Smooth muscle cell (in vitro differentiated cells): Measurements from ENCODE around the gene FHOD1. TPM values are rescaled to one million over a fixed set of nuclear protein-coding genes. Genes with fewer than 3 reads are reported as not detected.

Experiments
- DNase-seq: peaks from one replicate; lab custom pipeline; 2025; ENCODE audit not compliant: unreplicated experiment; lab: John Stamatoyannopoulos, UW
- H2AFZ ChIP-seq: fragments of 200-600 bp; sonication (generic); 2 replicates; pipeline ENCODE4 v1.6.0; 2016; ENCODE audit warnings: antibody characterized with exemption, low read depth, mild to moderate bottlenecking
- H3F3A ChIP-seq: fragments of 200-600 bp; sonication (generic); 2 replicates; pipeline ENCODE4 v1.6.0; 2017; ENCODE audit warnings: antibody characterized with exemption, low read depth
- H3K27ac ChIP-seq: fragments of 200-600 bp; sonication (generic); 2 replicates; pipeline ENCODE4 v1.5.1; 2016; ENCODE audit warnings: low read depth, mild to moderate bottlenecking
- H3K27me3 ChIP-seq: fragments of 200-600 bp; sonication (generic); 2 replicates; pipeline ENCODE4 v1.6.1; 2016; ENCODE audit warnings: low read depth, mild to moderate bottlenecking
- H3K36me3 ChIP-seq: fragments of 200-600 bp; sonication (generic); 2 replicates; pipeline ENCODE4 v1.5.1; 2016; ENCODE audit warnings: low read depth
- H3K4me1 ChIP-seq: fragments of 200-600 bp; sonication (generic); 2 replicates; pipeline ENCODE4 v1.5.1; 2016; ENCODE audit warnings: low read depth
- H3K4me2 ChIP-seq: fragments of 200-600 bp; sonication (generic); 2 replicates; pipeline ENCODE4 v1.6.0; 2016; ENCODE audit warnings: mild to moderate bottlenecking
- H3K4me3 ChIP-seq: fragments of 200-600 bp; sonication (generic); 2 replicates; pipeline ENCODE4 v1.5.1; 2016; ENCODE audit warnings: mild to moderate bottlenecking
- H3K79me2 ChIP-seq: fragments of 200-600 bp; sonication (generic); 2 replicates; pipeline ENCODE4 v1.6.0; 2016; ENCODE audit warnings: low read depth, mild to moderate bottlenecking
- H3K9ac ChIP-seq: fragments of 200-600 bp; sonication (generic); 2 replicates; pipeline ENCODE4 v1.6.0; 2016; ENCODE audit warnings: low read depth
- H3K9me3 ChIP-seq: fragments of 200-600 bp; sonication (generic); replicated peaks from 2 replicates; pipeline ENCODE4 v1.5.1; 2016; ENCODE audit warnings: low read depth
- H4K20me1 ChIP-seq: fragments of 200-600 bp; sonication (generic); 2 replicates; pipeline ENCODE4 v1.6.0; 2016; ENCODE audit warnings: low read depth
- WGBS: methylation state at CpG from one replicate; pipeline ENCODE4 v1.1.7; 2016; ENCODE audit warnings: low lambda C conversion rate; 5-methylcytosine and 5-hydroxymethylcytosine counted together
- polyA plus RNA-seq: library from polyadenylated mRNA; unstranded; fragments of >200 nt; fragmentation: Nextera tagmentation; extraction: Ambion mirVana; gene quantifications from 2 replicates; pipeline ENCODE4 v1.2.1, GENCODE V29; 2016
- total RNA-seq: library from RNA; depleted of rRNA; stranded (reverse); fragments of >200 nt; gene quantifications from 2 replicates; pipeline ENCODE4 v1.2.3, GENCODE V29; 2014
- TF ChIP-seq, protein P1 (sequence below): fragments of 200-600 bp; sonication (generic); IDR thresholded peaks from 2 replicates; pipeline ENCODE4 v1.5.1; 2017; ENCODE audit warnings: borderline replicate concordance, mild to moderate bottlenecking, antibody characterized with exemption; ENCODE audit not compliant: insufficient read depth, poor library complexity, severe bottlenecking

Gene FHOD1
- total and polyA plus RNA-seq, 2 experiments from 2014 or later: 16.0 to 23.3 TPM

DNA sequence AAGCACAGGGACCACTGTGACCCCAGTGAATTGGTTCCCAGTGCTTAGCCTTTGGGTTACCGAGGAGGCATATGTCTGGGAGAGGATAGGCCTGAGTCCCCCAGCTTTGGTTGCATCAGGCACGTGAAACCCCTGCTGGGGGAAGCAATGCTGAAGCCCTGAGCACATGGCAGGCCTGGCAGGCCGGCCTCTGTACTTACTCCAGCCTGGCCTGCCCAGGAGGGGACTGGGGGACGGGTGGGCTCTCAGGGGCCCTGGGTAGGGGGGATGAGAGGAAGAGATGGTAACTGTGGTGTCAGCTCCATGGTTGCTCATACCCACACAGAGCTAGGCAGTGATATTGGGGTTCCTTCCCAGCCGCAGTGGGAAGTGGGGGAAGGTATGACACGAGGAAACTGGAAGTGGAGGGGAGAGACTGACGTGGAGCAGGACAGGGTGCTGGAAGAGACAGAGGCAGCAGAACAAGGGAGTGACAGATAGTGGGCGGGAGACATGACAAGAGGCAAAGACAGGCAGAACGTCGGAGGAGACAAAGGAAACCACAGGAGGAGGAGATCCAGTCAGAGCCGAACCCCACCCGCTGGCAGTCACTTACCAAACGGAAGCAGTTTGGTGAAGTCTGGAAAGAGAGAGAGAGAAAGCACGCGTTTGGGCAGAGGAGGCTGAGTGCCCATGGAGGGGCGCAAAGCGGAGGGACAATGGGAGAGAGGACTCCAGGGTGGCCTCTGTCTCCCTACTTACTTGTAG, 11.3 kb downstream of the FHOD1 start:
- Histone ChIP-seq H2AFZ (no peak overlapping the region), H3K9ac (no peak overlapping the region), H3K4me2 (no peak overlapping the region), H3K4me1 (peaks cover 4% of the 10 kb centered on the region), H4K20me1 (no peaks in the 10 kb centered on the region), H3F3A (peaks cover 15% of the 10 kb centered on the region), H3K4me3 (no peak overlapping the region), H3K9me3 (no peaks in the 10 kb centered on the region), H3K79me2 (no peaks in the 10 kb centered on the region), H3K27ac (no peak overlapping the region), H3K36me3 (no peaks in the 10 kb centered on the region), H3K27me3 (no peaks in the 10 kb centered on the region)
- TF ChIP-seq, protein P1, sequence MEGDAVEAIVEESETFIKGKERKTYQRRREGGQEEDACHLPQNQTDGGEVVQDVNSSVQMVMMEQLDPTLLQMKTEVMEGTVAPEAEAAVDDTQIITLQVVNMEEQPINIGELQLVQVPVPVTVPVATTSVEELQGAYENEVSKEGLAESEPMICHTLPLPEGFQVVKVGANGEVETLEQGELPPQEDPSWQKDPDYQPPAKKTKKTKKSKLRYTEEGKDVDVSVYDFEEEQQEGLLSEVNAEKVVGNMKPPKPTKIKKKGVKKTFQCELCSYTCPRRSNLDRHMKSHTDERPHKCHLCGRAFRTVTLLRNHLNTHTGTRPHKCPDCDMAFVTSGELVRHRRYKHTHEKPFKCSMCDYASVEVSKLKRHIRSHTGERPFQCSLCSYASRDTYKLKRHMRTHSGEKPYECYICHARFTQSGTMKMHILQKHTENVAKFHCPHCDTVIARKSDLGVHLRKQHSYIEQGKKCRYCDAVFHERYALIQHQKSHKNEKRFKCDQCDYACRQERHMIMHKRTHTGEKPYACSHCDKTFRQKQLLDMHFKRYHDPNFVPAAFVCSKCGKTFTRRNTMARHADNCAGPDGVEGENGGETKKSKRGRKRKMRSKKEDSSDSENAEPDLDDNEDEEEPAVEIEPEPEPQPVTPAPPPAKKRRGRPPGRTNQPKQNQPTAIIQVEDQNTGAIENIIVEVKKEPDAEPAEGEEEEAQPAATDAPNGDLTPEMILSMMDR: no peak
- no peak for DNase-seq
- WGBS: 86% methylated on average over 16 of the region's 17 CpGs

- H2AFZ ChIP-seq: no peak overlapping the region
- H3K9me3 ChIP-seq: no peaks in the 10 kb centered on the region
- H3K27ac ChIP-seq: no peak overlapping the region
- no peak for DNase-seq
- H3K4me3 ChIP-seq: no peak overlapping the region
- H3K9ac ChIP-seq: no peak overlapping the region
- WGBS: 95% methylated on average over 10 of the region's 10 CpGs
- H3K4me2 ChIP-seq: no peak overlapping the region
- H3K27me3 ChIP-seq: no peaks in the 10 kb centered on the region
- TF ChIP-seq, protein P1: no peak
- no peaks in the 10 kb centered on the region for H3K4me1 ChIP-seq
- no peaks in the 10 kb centered on the region for H3K79me2 ChIP-seq
- H4K20me1 ChIP-seq: no peaks in the 10 kb centered on the region
- no peaks in the 10 kb centered on the region for H3K36me3 ChIP-seq
- H3F3A ChIP-seq: no peaks in the 10 kb centered on the region
Measured at GRCh38 chr16:67234180-67234597, 13.1 kb downstream of the FHOD1 start.

GRCh38 chr16:67233596-67233995, 13.7 kb downstream of the FHOD1 start:
- H2AFZ ChIP-seq: no peak overlapping the region
- peaks cover 4% of the 10 kb centered on the region for H3K79me2 ChIP-seq
- no peaks in the 10 kb centered on the region for H3K36me3 ChIP-seq
- H3K9me3 ChIP-seq: no peaks in the 10 kb centered on the region
- no peak overlapping the region for H3K27ac ChIP-seq
- H3K27me3 ChIP-seq: no peaks in the 10 kb centered on the region
- no peak overlapping the region for H3K4me2 ChIP-seq
- no peaks in the 10 kb centered on the region for H3K4me1 ChIP-seq
- TF ChIP-seq, protein P1: no peak
- DNase-seq: no peak
- WGBS: 93% methylated on average over 7 of the region's 7 CpGs
- H4K20me1 ChIP-seq: no peaks in the 10 kb centered on the region
- H3K9ac ChIP-seq: no peak overlapping the region
- no peaks in the 10 kb centered on the region for H3F3A ChIP-seq
- no peak overlapping the region for H3K4me3 ChIP-seq
